Prostate gland (tissue), 2 donors: ENCODE data around the gene ADAMTS2.
A peak's percentile ranks its signal among the peaks of the same experiment; 100 is the strongest.

Source experiments
- POLR2A ChIP-seq: fragments of 450-650 bp; IDR thresholded peaks from one replicate; pipeline ENCODE4 v1.6.1; 2016; ENCODE audit warnings: antibody characterized with exemption, mild to moderate bottlenecking
- TF ChIP-seq, protein P1 (sequence below), 4 experiments: fragments of 200-600 bp in 2 of 4; fragments of 450-650 bp in 2 of 4; sonication (generic) in 2 of 4; IDR thresholded peaks; 1 replicate in 3 of 4; 2 replicates in 1 of 4; pipeline ENCODE4 v1.5.1; 2016 to 2019; ENCODE audit warnings: antibody characterized with exemption in 4 of 4, mild to moderate bottlenecking in 2 of 4, moderate library complexity in 2 of 4

DNA sequence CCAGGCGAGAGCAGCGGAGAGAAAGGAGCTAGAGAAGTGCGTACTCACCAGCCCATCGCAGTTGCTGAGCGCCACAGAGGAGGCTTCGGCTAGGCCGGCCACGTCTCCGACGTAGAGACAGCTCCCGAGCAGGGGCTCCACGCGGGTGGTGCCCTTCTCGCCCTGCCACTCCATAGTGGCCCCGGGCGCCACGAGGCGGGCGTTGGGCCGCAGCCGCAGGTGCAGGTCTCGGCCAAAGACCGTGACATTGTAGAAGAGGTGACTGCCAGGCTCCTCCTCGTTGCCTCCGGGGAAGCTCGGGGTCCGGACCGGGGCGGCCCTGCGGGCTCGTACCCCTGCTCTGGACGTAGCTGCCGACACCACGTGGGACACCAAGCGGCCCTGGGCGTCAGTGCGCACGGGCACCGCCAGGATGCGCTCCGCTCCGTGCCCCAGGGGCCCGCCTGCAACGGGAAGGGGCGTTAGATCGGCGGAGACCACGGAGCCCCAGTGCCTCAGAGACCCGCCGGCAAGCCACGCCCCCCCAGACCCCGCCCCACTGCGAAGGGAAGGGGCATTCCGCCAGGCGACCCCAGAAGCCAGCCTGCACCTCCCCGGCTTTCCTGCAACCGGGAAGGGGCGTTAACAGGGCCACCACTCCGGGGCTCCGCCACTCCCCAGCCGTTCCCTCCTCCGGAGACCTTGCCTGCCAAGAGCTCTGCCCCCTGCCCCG, 1.4 kb downstream of the ADAMTS2 start:
- TF ChIP-seq, protein P1, sequence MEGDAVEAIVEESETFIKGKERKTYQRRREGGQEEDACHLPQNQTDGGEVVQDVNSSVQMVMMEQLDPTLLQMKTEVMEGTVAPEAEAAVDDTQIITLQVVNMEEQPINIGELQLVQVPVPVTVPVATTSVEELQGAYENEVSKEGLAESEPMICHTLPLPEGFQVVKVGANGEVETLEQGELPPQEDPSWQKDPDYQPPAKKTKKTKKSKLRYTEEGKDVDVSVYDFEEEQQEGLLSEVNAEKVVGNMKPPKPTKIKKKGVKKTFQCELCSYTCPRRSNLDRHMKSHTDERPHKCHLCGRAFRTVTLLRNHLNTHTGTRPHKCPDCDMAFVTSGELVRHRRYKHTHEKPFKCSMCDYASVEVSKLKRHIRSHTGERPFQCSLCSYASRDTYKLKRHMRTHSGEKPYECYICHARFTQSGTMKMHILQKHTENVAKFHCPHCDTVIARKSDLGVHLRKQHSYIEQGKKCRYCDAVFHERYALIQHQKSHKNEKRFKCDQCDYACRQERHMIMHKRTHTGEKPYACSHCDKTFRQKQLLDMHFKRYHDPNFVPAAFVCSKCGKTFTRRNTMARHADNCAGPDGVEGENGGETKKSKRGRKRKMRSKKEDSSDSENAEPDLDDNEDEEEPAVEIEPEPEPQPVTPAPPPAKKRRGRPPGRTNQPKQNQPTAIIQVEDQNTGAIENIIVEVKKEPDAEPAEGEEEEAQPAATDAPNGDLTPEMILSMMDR (IDR thresholded peaks at IDR 0.05) = peak in 2 of 4 experiments; percentile 28 to 30
- no peak for TF ChIP-seq POLR2A
